ENCODE measurements around the gene TFPI.
"Not testable (repeated sequence)": the region's sequence is repeated elsewhere in the genome, so short reads cannot be mapped to it uniquely, and the experiment has no call there.

TFPI gene

GRCh38 chr2:187554011-187554703 is at the start of gene TFPI:
Gene TFPI, minus strand, starts transcription at chr2:187554435. Its CDS starts 50,667 bp downstream, at chr2:187503768.
- DNase-seq, result peak; percentile 35

GRCh38 chr2:187594801-187595200 is 40.6 kb upstream of the TFPI start:
- no peak for DNase-seq

GRCh38 chr2:187593697-187594096 is 39.5 kb upstream of the TFPI start:
- no peak for DNase-seq

- no peak for DNase-seq
Measured at GRCh38 chr2:187593098-187593497, 38.9 kb upstream of the TFPI start.

- DNase-seq, result no peak
Measured at GRCh38 chr2:187590175-187590574, 35.9 kb upstream of the TFPI start.

GRCh38 chr2:187586011-187586641 is 31.9 kb upstream of the TFPI start:
- no peak for DNase-seq

GRCh38 chr2:187581125-187581896 is 27.1 kb upstream of the TFPI start:
- no peak for DNase-seq

GRCh38 chr2:187580462-187581124 is 26.4 kb upstream of the TFPI start:
- no peak for DNase-seq

GRCh38 chr2:187577310-187577709 is 23.1 kb upstream of the TFPI start:
- DNase-seq, result no peak

GRCh38 chr2:187576906-187577305 is 22.7 kb upstream of the TFPI start:
- DNase-seq, result no peak

GRCh38 chr2:187575751-187576067 is 21.5 kb upstream of the TFPI start:
- no peak for DNase-seq

- DNase-seq, result no peak
Measured at GRCh38 chr2:187574969-187575750, 20.9 kb upstream of the TFPI start.

GRCh38 chr2:187573722-187574121 is 19.5 kb upstream of the TFPI start:
- DNase-seq, result no peak

GRCh38 chr2:187571996-187572395 is 17.8 kb upstream of the TFPI start:
- not testable (repeated sequence) for DNase-seq

- DNase-seq, result no peak
Measured at GRCh38 chr2:187569571-187569970, 15.3 kb upstream of the TFPI start.

- DNase-seq, result no peak
Measured at GRCh38 chr2:187569042-187569441, 14.8 kb upstream of the TFPI start.

- DNase-seq, result no peak
Measured at GRCh38 chr2:187567126-187567525, 12.9 kb upstream of the TFPI start.

GRCh38 chr2:187566712-187567111 is 12.5 kb upstream of the TFPI start:
- no peak for DNase-seq

- no peak for DNase-seq
Measured at GRCh38 chr2:187566266-187566665, 12.0 kb upstream of the TFPI start.

- not testable (repeated sequence) for DNase-seq
Measured at GRCh38 chr2:187565618-187566017, 11.4 kb upstream of the TFPI start.

GRCh38 chr2:187556493-187556892 is 2.3 kb upstream of the TFPI start:
- DNase-seq, result not testable (repeated sequence)

GRCh38 chr2:187554704-187555082 is 458 bp upstream of the TFPI start:
- DNase-seq, result no peak
